IPS DF 19.7 (cell line): ENCODE measurements around the gene PANX1.

ENCODE experiments used
- DNase-seq: peaks from one replicate; pipeline ENCODE4 v3.0.0-alpha.2; 2013; ENCODE audit warnings: low read depth, low spot score

Gene PANX1

DNA sequence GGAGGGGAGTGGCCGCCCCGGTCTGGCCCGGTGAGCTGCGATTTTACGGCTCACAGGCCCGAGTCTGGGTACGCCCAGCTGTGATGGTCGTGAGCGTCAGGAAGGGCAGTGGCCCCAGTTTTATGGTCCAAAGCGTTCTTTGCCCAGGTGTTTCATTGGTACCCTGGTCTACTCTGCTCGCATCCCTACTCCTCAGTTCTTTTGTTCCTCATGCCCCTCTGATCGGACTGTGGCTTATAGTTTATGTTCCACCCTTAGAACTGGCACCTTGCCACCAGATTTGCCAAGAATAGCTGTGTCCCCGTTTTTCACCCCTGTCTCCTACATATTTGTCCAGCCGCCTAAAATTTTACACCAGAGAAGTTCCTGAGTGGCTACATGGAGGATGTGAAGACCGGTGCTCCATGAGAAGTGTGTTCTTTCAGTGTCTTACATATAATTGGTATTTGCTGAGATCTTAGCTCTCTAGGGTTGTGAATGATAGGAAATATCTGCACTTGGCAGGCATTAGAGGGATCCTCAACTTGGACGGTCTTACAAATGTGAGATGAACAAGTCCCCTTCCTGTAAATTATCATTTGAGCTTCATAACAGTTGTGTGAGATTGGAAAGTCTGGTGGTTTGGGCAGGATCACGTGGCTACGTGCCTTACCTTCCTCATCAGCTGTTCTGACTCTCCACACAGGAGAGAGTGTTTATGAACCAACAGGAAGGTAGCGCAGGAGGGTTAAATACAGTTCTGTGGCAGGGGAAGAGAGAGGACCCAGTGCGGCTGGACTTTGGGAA is 1.1 kb downstream of the PANX1 start:
- no peak for DNase-seq

DNA sequence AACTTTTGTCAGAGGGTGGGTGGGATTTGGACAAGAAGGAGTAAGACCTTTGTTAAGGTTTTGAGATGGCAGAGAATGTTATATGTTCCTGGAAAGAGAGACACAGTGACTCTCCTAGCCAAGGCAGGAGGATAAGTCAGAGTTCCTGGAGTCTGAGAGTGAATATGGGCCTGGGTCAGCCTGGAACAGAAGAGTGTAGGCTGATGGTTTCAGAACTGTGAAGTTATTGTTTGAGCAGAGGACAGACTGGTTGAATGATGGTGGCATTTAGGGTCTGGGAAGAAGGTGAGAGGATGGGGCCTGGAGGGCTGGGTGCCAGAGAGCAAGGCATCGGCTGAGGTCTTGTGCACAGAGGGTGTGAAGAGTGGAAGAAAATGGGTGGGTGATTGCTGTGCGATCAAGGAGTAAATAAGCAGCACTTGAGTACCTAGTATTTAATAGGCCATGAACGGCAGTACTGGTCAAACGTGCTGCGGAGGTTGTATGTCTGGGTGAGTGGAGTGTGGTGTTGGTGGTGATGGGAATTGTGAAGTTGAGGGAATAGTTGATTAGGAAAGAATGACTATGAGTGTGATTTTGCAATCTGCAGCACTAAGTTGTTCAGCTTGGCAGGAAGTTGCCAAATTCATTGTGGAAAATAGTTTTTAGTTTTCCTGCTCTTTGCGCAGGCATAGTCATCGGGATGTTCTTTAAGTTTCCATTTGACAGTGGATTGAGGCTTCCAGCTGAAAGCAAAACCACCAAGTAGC is 1.8 kb downstream of the PANX1 start:
- DNase-seq = no peak

- no peak for DNase-seq
Measured at GRCh38 chr11:94131047-94131717, 2.5 kb downstream of the PANX1 start.

DNA sequence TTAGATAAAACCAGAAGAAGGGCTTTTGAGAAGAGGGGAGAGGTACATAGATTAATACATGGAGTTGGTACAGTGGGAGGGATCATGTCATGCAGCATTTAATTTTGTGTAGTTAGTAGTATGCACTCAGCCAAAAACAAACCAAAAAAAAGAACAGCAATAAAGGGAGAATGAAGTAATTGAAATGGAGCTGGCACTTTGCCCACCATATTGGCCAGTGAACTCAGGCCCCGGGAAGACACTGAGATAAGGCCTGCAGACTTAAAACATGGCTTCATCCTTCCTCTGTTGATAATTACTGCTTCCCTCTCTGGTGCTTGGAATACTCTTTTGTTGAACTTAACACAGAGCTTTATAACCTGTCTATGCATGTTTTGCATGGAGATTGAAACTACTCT is 3.1 kb downstream of the PANX1 start:
- DNase-seq = no peak

- DNase-seq = no peak
Measured at GRCh38 chr11:94132152-94132558, 3.5 kb downstream of the PANX1 start.

DNA sequence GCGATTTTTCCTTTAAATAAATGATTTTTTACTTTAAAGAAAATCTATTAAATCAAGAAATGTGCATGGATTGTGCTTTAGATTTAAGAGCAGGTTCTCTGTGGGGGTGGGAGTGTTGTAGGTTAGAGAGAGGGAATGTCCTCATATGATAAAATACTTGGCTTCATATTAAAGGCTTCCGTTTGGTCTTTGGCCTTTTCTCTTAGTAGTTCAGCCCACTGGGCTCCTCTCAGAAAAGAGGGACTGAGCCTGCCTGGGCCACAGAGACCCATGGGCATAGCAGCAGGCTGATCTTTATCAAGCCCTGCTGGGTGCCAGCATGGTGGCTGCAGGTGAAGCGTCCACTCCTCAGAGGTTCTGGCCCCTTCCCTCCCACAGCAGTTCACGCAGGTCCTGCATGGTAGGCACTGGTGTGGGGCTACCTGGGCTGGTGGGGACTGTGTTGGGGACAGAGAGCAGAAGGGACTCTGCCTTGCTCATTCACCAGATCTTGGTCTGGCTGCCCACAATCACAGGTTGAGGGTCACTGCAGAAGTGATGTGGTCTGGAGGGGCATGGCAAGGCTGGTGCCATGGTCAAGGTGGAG is 4.3 kb downstream of the PANX1 start:
- no peak for DNase-seq

GRCh38 chr11:94133752-94134151 is 5.1 kb downstream of the PANX1 start:
- no peak for DNase-seq

GRCh38 chr11:94134651-94135512 is 6.2 kb downstream of the PANX1 start:
- no peak for DNase-seq

GRCh38 chr11:94139416-94139815 is 10.8 kb downstream of the PANX1 start:
- DNase-seq = no peak

- DNase-seq = no peak
Measured at GRCh38 chr11:94140154-94140655, 11.6 kb downstream of the PANX1 start.

GRCh38 chr11:94141511-94142307 is 13.1 kb downstream of the PANX1 start:
- no peak for DNase-seq

GRCh38 chr11:94142308-94143281 is 14.0 kb downstream of the PANX1 start:
- no peak for DNase-seq

DNA sequence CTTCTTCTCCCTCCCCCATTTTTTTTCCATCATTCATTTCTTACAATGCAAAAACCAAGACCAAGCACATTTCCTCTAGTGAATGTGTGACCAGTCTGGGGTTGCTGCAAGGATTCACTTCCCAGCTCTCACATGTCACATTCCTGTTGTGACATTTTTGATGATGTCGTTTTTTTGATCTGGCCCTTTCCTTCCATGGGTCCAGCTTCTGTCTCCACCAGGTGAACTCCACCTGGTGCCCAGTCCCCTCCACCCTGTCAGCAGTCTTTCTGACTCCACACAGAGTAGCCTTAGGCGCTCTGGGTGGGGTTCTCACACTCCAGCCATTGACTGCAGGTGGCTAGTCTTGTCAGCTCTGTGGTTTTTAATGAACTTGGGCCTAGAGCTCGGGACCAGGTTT is 15.6 kb downstream of the PANX1 start:
- no peak for DNase-seq

DNA sequence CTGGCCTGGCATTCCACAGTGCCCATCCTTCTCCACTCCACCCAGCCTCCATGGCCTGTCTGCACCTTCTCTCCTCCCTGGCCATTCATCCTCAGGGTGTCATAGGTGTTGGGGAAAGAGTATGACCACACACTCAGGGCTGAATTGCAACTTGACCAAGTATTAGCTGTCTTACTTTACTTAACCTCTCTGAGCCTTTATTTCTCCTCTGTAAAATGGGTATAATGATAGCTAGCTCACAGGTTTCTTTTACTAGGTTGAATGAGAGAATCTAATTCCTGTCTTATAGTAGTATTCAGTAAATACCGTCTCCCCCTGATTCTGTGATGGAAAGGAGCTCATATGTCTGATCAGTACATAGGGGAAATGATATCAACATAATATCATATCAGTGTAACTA is 16.0 kb downstream of the PANX1 start:
- DNase-seq = no peak

- no peak for DNase-seq
Measured at GRCh38 chr11:94145431-94145830, 16.8 kb downstream of the PANX1 start.

GRCh38 chr11:94145916-94146315 is 17.3 kb downstream of the PANX1 start:
- no peak for DNase-seq

DNA sequence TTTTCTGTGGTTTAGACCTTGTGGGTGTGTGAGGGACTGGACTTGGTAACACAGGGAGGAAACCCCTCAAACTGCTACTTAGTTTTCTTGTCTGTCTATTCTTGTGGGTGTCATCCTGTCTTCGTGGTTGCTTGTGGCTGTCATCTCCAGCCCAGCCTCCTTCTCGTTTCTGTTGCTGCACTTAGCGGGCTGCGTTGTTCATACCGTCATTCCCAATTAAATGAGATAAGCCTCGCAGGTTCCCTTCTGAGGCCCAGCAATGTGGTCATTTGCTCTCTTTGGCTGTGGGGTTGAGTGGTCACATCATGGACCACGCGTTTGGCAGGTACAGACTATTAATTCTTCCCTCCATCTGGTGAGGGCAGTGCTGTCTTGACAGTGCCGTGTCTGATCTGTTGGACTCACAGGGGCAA is 18.8 kb downstream of the PANX1 start:
- DNase-seq = no peak

GRCh38 chr11:94148189-94148588 is 19.5 kb downstream of the PANX1 start:
- DNase-seq = no peak

- DNase-seq = no peak
Measured at GRCh38 chr11:94149431-94150017, 20.9 kb downstream of the PANX1 start.
